ENCODE results near the gene R3HDM4.

R3HDM4 gene

GRCh38 chr19:929891-930258 is 16.9 kb upstream of the R3HDM4 start:
- H3K36me3 ChIP-seq (ENCODE audit: low read length): no peaks in the 10 kb centered on the region
- no peaks in the 10 kb centered on the region for H3K79me2 ChIP-seq (ENCODE audit: insufficient read depth, low read length)
- H3K9me3 ChIP-seq (ENCODE audit: insufficient read depth, low read length): no peaks in the 10 kb centered on the region
- H3K4me2 ChIP-seq (ENCODE audit: low read depth, low read length, poor library complexity, severe bottlenecking): no peak overlapping the region
- H2AFZ ChIP-seq (ENCODE audit: low read depth, low read length, severe bottlenecking): no peak overlapping the region
- no peak overlapping the region for H3K4me3 ChIP-seq (ENCODE audit: insufficient read depth, low read length, poor library complexity, severe bottlenecking)
- H3K9me2 ChIP-seq (replicated peaks; ENCODE audit: insufficient read depth, low read length): no peaks in the 10 kb centered on the region
- no peak overlapping the region for H3K9ac ChIP-seq (ENCODE audit: low read length)
- TF ChIP-seq EZH2phosphoT487 (conservative IDR thresholded peaks at IDR 0.05; ENCODE audit: low read length): no peak
- TF ChIP-seq CTCF (IDR thresholded peaks at IDR 0.05; ENCODE audit: insufficient read depth, low read length, poor library complexity, severe bottlenecking): no peak
- H3K27me3 ChIP-seq (ENCODE audit: low read length): no peaks in the 10 kb centered on the region
- H3K27ac ChIP-seq (ENCODE audit: low read depth, low read length): no peak overlapping the region
- no peaks in the 10 kb centered on the region for H3F3A ChIP-seq (ENCODE audit: insufficient read depth)
- H4K20me1 ChIP-seq (ENCODE audit: low read depth, low read length): no peaks in the 10 kb centered on the region

- Histone ChIP-seq H3K9ac (ENCODE audit: low read length) (no peak overlapping the region), H3F3A (ENCODE audit: insufficient read depth) (no peaks in the 10 kb centered on the region), H4K20me1 (ENCODE audit: low read depth, low read length) (no peaks in the 10 kb centered on the region), H3K79me2 (ENCODE audit: insufficient read depth, low read length) (no peaks in the 10 kb centered on the region), H2AFZ (ENCODE audit: low read depth, low read length, severe bottlenecking) (no peak overlapping the region), H3K4me2 (ENCODE audit: low read depth, low read length, poor library complexity, severe bottlenecking) (no peak overlapping the region), H3K36me3 (ENCODE audit: low read length) (no peaks in the 10 kb centered on the region), H3K27ac (ENCODE audit: low read depth, low read length) (no peak overlapping the region), H3K4me3 (ENCODE audit: insufficient read depth, low read length, poor library complexity, severe bottlenecking) (no peak overlapping the region), H3K9me2 (replicated peaks; ENCODE audit: insufficient read depth, low read length) (no peaks in the 10 kb centered on the region), H3K27me3 (ENCODE audit: low read length) (no peaks in the 10 kb centered on the region), H3K9me3 (ENCODE audit: insufficient read depth, low read length) (no peaks in the 10 kb centered on the region)
- TF ChIP-seq CTCF (IDR thresholded peaks at IDR 0.05; ENCODE audit: insufficient read depth, low read length, poor library complexity, severe bottlenecking) (no peak), EZH2phosphoT487 (conservative IDR thresholded peaks at IDR 0.05; ENCODE audit: low read length) (no peak)
Measured at GRCh38 chr19:929203-929890, 16.3 kb upstream of the R3HDM4 start.

- Histone ChIP-seq H3K4me3 (ENCODE audit: insufficient read depth, low read length, poor library complexity, severe bottlenecking) (no peak overlapping the region), H4K20me1 (ENCODE audit: low read depth, low read length) (no peaks in the 10 kb centered on the region), H3K9me2 (replicated peaks; ENCODE audit: insufficient read depth, low read length) (no peaks in the 10 kb centered on the region), H3K36me3 (ENCODE audit: low read length) (no peaks in the 10 kb centered on the region), H3K9ac (ENCODE audit: low read length) (no peak overlapping the region), H3K27me3 (ENCODE audit: low read length) (no peaks in the 10 kb centered on the region), H3K27ac (ENCODE audit: low read depth, low read length) (no peak overlapping the region), H2AFZ (ENCODE audit: low read depth, low read length, severe bottlenecking) (no peak overlapping the region), H3K79me2 (ENCODE audit: insufficient read depth, low read length) (no peaks in the 10 kb centered on the region), H3F3A (ENCODE audit: insufficient read depth) (no peaks in the 10 kb centered on the region), H3K4me2 (ENCODE audit: low read depth, low read length, poor library complexity, severe bottlenecking) (no peak overlapping the region), H3K9me3 (ENCODE audit: insufficient read depth, low read length) (no peaks in the 10 kb centered on the region)
- TF ChIP-seq EZH2phosphoT487 (conservative IDR thresholded peaks at IDR 0.05; ENCODE audit: low read length) (no peak), CTCF (IDR thresholded peaks at IDR 0.05; ENCODE audit: insufficient read depth, low read length, poor library complexity, severe bottlenecking) (no peak)
Measured at GRCh38 chr19:928471-929202, 15.6 kb upstream of the R3HDM4 start.
